GM23338 (cell line): ENCODE data around the gene LHX1.

ENCODE experiments used
- CTCF ChIP-seq, 2 experiments: fragments of 200-600 bp in 1 of 2; sonication (generic) in 1 of 2; conservative IDR thresholded peaks; 2 replicates each; pipeline versions ENCODE4 v1.5.1 to v1.6.1; 2016 to 2017; ENCODE audit warnings: antibody characterized with exemption in 2 of 2, low read depth in 2 of 2, mild to moderate bottlenecking in 2 of 2, moderate library complexity in 1 of 2
- EZH2 ChIP-seq: fragments of 200-600 bp; sonication (generic); IDR thresholded peaks from one replicate; pipeline ENCODE4 v1.8.0; 2017; ENCODE audit warnings: antibody characterized with exemption, mild to moderate bottlenecking, low read depth; ENCODE audit not compliant: unreplicated experiment
- EZH2phosphoT487 ChIP-seq: fragments of 200-600 bp; sonication (generic); IDR thresholded peaks from one replicate; pipeline ENCODE4 v1.8.1; 2018; ENCODE audit warnings: antibody characterized with exemption; ENCODE audit not compliant: unreplicated experiment
- NANOG ChIP-seq: IDR thresholded peaks from 2 replicates; pipeline ENCODE4 v1.6.1; 2016; ENCODE audit warnings: antibody characterized with exemption, borderline replicate concordance
- POLR2AphosphoS5 ChIP-seq: IDR thresholded peaks from 2 replicates; pipeline ENCODE4 v1.6.1; 2016; ENCODE audit warnings: antibody characterized with exemption, low read depth
- REST ChIP-seq: IDR thresholded peaks from one replicate; pipeline ENCODE4 v1.6.1; 2018; ENCODE audit warnings: antibody characterized with exemption; ENCODE audit not compliant: unreplicated experiment
- STAT1 ChIP-seq: IDR thresholded peaks from one replicate; pipeline ENCODE4 v1.6.1; 2016; ENCODE audit warnings: antibody characterized with exemption; ENCODE audit not compliant: unreplicated experiment
- ZNF114 ChIP-seq: fragments of 250-450 bp; sonication (Bioruptor Pico); IDR thresholded peaks from 2 replicates; pipeline ENCODE4 v1.5.0; 2020; ENCODE audit warnings: mild to moderate bottlenecking, moderate library complexity

- peak; percentile 9 for TF ChIP-seq EZH2
- no peak for TF ChIP-seq CTCF (conservative IDR thresholded peaks at IDR 0.05; ENCODE audit: low read depth in 2 of 2)
- no peak for TF ChIP-seq EZH2phosphoT487
- TF ChIP-seq STAT1 = no peak
- peak; percentile 90 for TF ChIP-seq POLR2AphosphoS5
- TF ChIP-seq REST = no peak
- no peak for TF ChIP-seq ZNF114 (CRISPR knock-in tag)
- TF ChIP-seq NANOG = no peak
These were observed 11.6 kb downstream of the LHX1 start, which contains the start of gene AATF for GRCh38 chr17:36948717-36949460.
